Glutamatergic neuron (in vitro differentiated cells): Measurements from ENCODE around the gene AREL1. TPM values are rescaled to one million over a fixed set of nuclear protein-coding genes. Genes with fewer than 3 reads are reported as not detected.

Source experiments
- DNase-seq: peaks from one replicate; pipeline ENCODE4 v3.0.0; 2022
- H3K27ac Mint-ChIP-seq: one replicate; pipeline ENCODE4 v1.8.0; 2020; ENCODE audit warnings: mild to moderate bottlenecking, mixed read lengths, inconsistent platforms; ENCODE audit not compliant: unreplicated experiment
- H3K27me3 Mint-ChIP-seq: one replicate; pipeline ENCODE4 v1.8.0; 2020; ENCODE audit warnings: mild to moderate bottlenecking, moderate library complexity, mixed read lengths, inconsistent platforms; ENCODE audit not compliant: unreplicated experiment
- H3K36me3 Mint-ChIP-seq: one replicate; pipeline ENCODE4 v1.8.0; 2020; ENCODE audit warnings: mild to moderate bottlenecking, mixed read lengths, inconsistent platforms; ENCODE audit not compliant: unreplicated experiment
- H3K4me1 Mint-ChIP-seq: one replicate; pipeline ENCODE4 v1.8.0; 2020; ENCODE audit warnings: mild to moderate bottlenecking, low read depth, mixed read lengths, inconsistent platforms; ENCODE audit not compliant: unreplicated experiment
- H3K4me3 Mint-ChIP-seq: one replicate; pipeline ENCODE4 v1.8.0; 2020; ENCODE audit warnings: mild to moderate bottlenecking, mixed read lengths, inconsistent platforms; ENCODE audit not compliant: unreplicated experiment
- H3K9me3 Mint-ChIP-seq: one replicate; pipeline ENCODE4 v1.8.0; 2020; ENCODE audit warnings: mild to moderate bottlenecking, moderate library complexity, mixed read lengths, inconsistent platforms; ENCODE audit not compliant: unreplicated experiment
- total RNA-seq: library from RNA; stranded (reverse); fragmentation: NEBNext Ultra II Directional; extraction: Animal tissue kit (Norgen Biotek cat#: 25700); gene quantifications from one replicate; pipeline ENCODE4 v1.2.1, GENCODE V29; 2021; ENCODE audit not compliant: unreplicated experiment
- TF ChIP-seq, protein P1 (sequence below): fragments of 200-600 bp; sonication (generic); IDR thresholded peaks from one replicate; pipeline ENCODE4 v1.5.0; 2021; ENCODE audit not compliant: partially characterized antibody, unreplicated experiment

Gene AREL1
- total RNA-seq, 1 donor from 2014 or later, result 69.7 TPM

DNA sequence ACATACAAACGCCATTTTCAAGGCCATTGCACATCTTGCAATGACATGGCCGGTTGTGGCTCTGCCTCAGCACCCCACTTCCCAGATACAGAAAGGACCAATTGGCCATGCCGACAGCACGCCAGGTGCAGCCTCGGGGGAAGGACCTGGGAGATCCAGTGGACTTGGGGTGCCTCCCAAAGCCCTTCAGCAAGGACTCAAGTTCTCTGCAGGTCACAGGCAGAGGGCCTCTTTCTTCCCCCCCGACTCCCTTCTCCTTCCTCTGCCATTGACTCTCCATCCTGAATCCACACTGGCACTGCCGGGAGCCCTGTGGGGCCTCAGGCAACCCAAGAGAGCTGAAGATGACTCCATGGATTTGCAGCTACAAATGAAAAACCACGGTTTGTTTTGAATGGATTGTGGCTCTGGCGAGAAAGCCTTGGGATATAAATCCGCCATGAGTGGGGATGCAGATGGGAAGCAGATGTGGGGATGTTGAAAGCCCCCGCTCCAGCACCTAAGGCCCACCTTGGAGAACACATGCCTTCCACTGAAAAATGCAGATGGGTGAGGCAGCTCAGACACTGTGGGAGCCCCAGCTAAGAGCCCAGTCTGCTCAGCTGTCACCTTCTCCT, 65.7 kb downstream of the AREL1 start:
- Mint-ChIP-seq H3K4me1 (peaks cover 14% of the 10 kb centered on the region), H3K27me3 (peaks cover 6% of the 10 kb centered on the region), H3K4me3 (no peak overlapping the region), H3K9me3 (peaks cover 5% of the 10 kb centered on the region), H3K36me3 (no peaks in the 10 kb centered on the region), H3K27ac (no peak overlapping the region)
- TF ChIP-seq, protein P1, sequence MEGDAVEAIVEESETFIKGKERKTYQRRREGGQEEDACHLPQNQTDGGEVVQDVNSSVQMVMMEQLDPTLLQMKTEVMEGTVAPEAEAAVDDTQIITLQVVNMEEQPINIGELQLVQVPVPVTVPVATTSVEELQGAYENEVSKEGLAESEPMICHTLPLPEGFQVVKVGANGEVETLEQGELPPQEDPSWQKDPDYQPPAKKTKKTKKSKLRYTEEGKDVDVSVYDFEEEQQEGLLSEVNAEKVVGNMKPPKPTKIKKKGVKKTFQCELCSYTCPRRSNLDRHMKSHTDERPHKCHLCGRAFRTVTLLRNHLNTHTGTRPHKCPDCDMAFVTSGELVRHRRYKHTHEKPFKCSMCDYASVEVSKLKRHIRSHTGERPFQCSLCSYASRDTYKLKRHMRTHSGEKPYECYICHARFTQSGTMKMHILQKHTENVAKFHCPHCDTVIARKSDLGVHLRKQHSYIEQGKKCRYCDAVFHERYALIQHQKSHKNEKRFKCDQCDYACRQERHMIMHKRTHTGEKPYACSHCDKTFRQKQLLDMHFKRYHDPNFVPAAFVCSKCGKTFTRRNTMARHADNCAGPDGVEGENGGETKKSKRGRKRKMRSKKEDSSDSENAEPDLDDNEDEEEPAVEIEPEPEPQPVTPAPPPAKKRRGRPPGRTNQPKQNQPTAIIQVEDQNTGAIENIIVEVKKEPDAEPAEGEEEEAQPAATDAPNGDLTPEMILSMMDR, result no peak
- DNase-seq, result no peak

DNA sequence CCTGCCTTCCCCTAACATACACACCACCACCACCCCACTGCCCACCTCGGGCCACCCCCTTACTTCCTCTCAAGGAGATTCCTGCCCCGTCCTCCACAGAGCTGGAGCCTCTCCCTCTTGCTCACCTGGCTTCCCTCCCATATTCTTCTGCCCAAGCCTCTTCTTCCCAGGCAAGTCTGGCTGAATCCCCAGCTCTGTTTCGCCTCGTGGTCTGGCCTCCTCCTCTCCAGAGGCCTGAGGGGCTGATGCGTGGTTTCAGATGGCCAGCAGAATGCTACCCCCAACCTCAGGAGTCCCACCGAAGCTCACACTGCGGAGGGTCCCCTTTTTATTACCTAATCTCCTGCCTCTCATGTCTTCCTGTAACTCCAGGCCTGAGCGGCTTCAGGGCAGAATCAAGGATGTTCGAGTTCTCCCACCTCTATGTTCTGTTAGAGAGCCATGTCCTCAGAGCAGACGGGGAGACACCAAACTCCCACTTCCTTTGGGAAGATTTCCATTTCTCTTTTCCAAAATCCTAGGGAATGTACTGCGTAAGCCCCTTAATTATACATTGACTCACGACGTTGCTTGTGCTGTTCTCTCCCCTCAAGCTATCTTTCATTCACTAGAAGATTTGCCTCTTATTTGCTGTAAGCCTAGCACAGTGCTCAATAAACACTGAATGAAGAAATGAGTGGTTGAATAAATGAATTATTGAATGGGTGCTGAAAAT, 67.0 kb downstream of the AREL1 start:
- H3K4me1 Mint-ChIP-seq, result peaks cover 14% of the 10 kb centered on the region
- no peaks in the 10 kb centered on the region for H3K36me3 Mint-ChIP-seq
- H3K9me3 Mint-ChIP-seq, result peaks cover 5% of the 10 kb centered on the region
- H3K4me3 Mint-ChIP-seq, result no peak overlapping the region
- no peak for DNase-seq
- TF ChIP-seq, protein P1, result no peak
- peaks cover 6% of the 10 kb centered on the region for H3K27me3 Mint-ChIP-seq
- H3K27ac Mint-ChIP-seq, result peak overlapping the region; percentile 14

DNA sequence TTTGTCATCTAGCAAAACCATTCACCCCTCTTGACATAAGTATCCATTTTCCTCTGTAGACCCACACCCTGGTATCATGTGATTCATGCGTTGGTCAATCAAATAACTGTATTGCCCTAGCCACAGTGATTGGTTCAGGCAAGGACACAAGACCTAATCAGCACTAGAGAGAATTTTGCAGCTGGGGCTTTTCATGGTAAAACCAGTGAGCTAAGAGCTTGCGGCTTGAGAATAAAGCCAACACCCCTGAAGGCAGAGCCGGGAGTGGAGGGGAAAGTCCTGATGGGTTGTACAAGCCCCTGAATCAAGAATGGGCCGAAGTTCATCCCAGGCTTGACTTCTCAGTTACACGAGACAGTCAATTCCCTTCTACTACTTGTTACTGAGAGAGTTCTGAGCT, 67.6 kb downstream of the AREL1 start:
- no peak overlapping the region for H3K27ac Mint-ChIP-seq
- DNase-seq, result no peak
- peaks cover 14% of the 10 kb centered on the region for H3K4me1 Mint-ChIP-seq
- H3K4me3 Mint-ChIP-seq, result no peak overlapping the region
- TF ChIP-seq, protein P1, result no peak
- peaks cover 6% of the 10 kb centered on the region for H3K27me3 Mint-ChIP-seq
- peaks cover 5% of the 10 kb centered on the region for H3K9me3 Mint-ChIP-seq
- H3K36me3 Mint-ChIP-seq, result no peaks in the 10 kb centered on the region

DNA sequence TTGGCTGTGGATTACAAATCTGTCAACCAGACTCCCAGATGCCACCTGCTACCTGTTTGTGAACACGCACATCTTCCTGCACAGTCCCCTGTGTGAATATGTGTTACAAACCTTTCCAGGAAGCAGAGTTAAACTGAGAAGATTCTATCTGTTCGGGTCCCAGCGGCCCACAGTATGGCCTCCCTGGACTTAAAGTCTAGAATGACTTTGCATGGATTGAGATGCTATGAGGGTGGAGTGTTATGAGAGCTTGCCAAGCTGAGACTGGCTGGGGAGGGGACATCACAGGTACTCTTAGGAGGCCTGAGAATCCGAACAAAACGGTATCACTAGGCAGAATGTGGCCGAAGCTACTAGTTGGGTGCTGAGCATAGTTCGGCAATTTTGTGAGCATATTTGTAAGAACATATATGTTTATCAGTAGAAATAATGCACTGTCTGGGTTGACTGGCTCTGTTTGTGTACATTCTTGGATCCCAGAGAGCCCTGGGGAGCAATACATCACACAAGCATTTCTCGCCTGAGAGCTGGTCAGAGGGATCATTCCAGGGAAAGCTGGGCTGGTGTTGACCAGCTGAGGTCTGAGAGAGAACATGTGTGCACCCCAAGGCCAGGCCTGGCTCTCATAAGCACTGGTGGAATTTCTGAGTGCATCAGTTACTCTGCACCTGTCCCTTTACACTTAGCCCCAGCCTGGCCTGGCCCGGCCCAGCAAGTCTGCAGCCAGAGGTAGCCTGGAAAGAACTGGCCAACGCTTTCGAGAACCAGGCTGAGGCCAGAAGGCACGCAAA, 71.1 kb downstream of the AREL1 start:
- Mint-ChIP-seq H3K4me1 (peaks cover 11% of the 10 kb centered on the region), H3K4me3 (no peak overlapping the region), H3K36me3 (no peaks in the 10 kb centered on the region), H3K27me3 (peaks cover 4% of the 10 kb centered on the region), H3K27ac (no peak overlapping the region), H3K9me3 (peaks cover 2% of the 10 kb centered on the region)
- TF ChIP-seq, protein P1, result no peak
- DNase-seq, result no peak

DNA sequence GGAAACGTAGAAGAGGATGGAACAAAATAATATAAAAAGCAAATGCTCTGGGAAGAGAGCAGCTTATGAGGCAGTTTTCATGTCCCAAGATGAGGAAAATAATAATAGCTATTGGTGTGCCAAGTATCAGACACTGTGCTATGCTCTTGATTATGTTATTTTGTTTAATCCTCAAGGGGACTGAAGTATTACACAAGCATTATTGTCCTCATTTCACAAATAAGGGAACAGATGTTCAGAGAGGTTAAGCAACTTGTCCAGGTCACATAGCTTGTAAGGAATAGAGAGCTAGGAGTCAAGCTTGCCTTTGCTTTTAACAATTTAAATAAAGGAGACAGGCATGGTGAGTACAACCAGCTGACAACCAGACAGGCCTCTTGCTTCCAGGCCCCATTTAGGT, 73.9 kb downstream of the AREL1 start:
- no peak for DNase-seq
- Mint-ChIP-seq H3K27ac (no peak overlapping the region), H3K4me3 (no peak overlapping the region), H3K4me1 (peaks cover 33% of the 10 kb centered on the region), H3K27me3 (peaks cover 8% of the 10 kb centered on the region), H3K36me3 (no peaks in the 10 kb centered on the region), H3K9me3 (peaks cover 7% of the 10 kb centered on the region)
- TF ChIP-seq, protein P1, result no peak
